KOPT-K1 (cell line): ENCODE measurements around the gene DGKE.
A peak's percentile ranks its signal among the peaks of the same experiment; 100 is the strongest.

Experiments used
- H3K27ac ChIP-seq: fragments of 200-600 bp; sonication (generic); 2 replicates; pipeline ENCODE4 v1.5.1; 2016; ENCODE audit warnings: antibody characterized with exemption, mild to moderate bottlenecking, low read depth, low read length; ENCODE audit not compliant: poor library complexity, severe bottlenecking
- H3K36me3 ChIP-seq: fragments of 200-600 bp; sonication (generic); 2 replicates; pipeline ENCODE4 v1.5.1; 2017; ENCODE audit warnings: antibody characterized with exemption, mild to moderate bottlenecking, low read length, moderate library complexity; ENCODE audit not compliant: insufficient read depth
- H3K9me3 ChIP-seq: fragments of 200-600 bp; sonication (generic); 2 replicates; pipeline ENCODE4 v1.5.1; 2017; ENCODE audit warnings: antibody characterized with exemption, low read length, mild to moderate bottlenecking; ENCODE audit not compliant: insufficient read depth, poor library complexity, severe bottlenecking

The DGKE gene

DNA sequence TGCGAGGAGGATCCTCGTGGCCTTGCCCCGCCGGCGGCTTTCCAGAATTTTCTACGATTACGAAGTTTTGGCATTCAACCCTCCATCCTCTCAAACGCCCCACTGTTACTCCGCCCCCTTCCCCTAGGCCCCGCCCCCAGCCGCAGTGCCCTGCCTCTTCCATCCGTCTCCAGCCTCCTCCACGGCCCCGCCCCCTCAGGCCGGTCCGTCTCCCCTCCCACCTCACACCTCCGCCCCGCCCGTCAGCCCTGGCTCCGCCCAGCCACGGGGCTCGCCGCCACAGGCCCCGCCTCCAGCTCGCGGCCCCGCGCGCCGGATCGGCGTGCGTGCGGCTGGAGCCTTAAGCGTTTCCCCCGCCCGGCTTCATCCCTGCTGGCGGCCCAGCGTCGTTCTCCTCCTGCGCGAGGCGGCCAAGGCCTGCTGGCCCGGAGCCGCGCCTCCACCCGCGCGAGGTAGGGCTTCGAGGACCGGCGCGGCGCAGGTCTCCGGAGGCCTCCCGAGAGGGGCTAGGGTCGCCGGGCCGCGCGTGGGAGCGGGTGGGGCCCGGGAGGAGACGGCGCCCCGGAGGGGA, at the start of gene DGKE, which contains the start of gene C17orf67:
TSS of gene DGKE (plus strand) at position 343 of the 571 bp plus-strand sequence. CDS start 645 bp downstream, outside the sequence.
TSS of gene C17orf67 (minus strand) at position 112 of the 571 bp plus-strand sequence. CDS start 18,110 bp downstream, outside the sequence.
- no peaks in the 10 kb centered on the region for H3K9me3 ChIP-seq
- H3K27ac ChIP-seq, result peak within 1 kb of the TSS; percentile 79
- H3K36me3 ChIP-seq, result peaks cover 59% of the 10 kb centered on the region

DNA sequence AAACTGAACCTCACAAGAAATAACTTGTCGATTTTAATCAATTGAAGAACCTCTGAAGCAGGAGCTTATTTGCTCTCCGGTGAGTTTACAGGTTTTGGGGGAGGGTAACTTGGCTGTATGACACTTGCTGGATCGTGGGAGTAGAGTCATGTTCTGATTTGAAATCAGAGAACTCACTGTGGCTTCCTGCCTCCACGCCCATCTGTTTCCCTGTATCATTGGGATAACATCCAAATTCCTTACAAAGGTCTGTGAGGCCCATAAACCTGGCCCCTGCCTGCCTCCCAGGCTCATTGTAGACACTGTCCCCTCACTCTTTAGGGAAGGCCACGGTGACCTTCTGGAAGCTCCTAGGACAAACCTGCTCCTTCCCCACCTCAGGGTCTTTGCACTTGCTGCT, 48.5 kb upstream of the DGKE start:
- no peaks in the 10 kb centered on the region for H3K36me3 ChIP-seq
- H3K27ac ChIP-seq, result no peak overlapping the region

DNA sequence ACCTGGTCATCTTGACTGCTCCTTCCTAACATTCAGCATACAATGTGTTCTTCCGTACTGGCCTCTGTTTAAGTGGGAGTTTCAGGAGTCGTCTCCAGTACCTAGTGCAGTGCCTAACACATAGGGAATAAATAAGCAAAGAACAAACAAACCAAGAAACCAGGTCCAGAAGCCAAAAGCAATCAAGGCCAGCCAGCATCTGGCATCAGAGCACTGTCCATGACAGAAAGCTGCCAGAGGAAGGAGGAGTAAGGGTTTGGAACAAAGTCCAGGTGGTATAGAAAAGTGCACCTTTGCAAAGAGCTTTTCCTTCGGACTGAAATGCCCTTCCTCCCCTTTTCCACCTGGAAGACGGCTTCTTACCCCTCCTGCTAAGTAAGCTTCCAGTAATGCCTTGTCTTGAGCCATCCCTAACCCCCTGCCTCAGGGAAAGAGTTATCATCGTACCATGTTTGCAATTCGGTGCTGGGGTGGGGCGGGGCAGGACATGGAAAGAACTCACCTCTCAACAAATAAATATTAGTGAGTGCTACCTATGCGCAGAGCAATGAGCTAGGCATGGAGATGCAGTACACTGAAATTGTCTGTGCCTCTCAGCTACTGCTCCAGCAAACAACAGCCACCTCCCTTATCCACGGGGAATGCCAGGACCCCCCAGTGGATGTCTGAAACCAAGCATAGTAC, 47.8 kb upstream of the DGKE start:
- peak overlapping the region; percentile 31 for H3K27ac ChIP-seq
- H3K9me3 ChIP-seq, result peaks cover 6% of the 10 kb centered on the region
- no peaks in the 10 kb centered on the region for H3K36me3 ChIP-seq

More for the DNA sequence above, 48.5 kb upstream of the DGKE start:
- H3K9me3 ChIP-seq, result no peaks in the 10 kb centered on the region

DNA sequence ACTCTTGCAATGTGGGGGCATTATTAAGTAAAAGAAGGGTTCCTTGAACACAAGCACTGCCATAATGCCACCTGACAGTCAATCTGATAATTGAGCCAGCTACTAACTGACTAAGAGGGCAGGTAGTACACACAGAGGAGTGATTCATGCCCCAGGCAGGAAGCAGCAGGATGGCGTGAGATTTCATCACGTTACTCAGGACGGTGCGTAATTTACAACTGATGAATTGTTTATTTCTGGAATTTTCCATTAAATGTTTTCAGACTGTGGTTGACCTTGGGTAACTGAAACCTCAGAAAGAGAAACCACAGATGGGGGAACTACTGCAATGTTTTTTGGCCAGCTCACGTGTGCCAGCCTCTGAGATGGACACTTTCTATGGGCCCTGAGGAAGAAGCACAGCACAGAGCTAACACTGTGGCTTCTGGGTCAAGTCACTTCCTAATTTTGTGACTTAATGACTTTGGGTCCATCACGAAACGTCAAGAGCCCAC, 46.9 kb upstream of the DGKE start:
- Histone ChIP-seq H3K9me3 (peaks cover 6% of the 10 kb centered on the region), H3K36me3 (no peaks in the 10 kb centered on the region), H3K27ac (peak overlapping the region; percentile 31)

DNA sequence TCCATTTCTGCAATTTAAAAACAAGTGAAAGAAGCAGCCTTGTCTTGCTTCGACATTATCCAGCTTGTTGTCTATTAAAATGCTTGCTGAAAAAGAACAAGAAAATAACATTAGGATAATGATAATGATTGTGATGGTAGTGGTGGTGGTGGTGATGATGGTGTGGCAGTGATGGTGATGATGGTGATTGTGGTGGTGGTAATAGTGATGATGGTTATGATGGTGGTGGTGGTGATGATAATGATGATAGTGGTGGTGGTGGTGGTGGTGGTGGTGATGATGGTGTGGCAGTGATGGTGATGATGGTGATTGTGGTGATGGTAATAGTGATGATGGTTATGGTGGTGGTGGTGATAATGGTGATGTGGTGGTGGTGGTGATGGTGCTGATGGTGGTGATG, 41.7 kb upstream of the DGKE start:
- peaks cover 6% of the 10 kb centered on the region for H3K9me3 ChIP-seq
- H3K36me3 ChIP-seq, result no peaks in the 10 kb centered on the region
- H3K27ac ChIP-seq, result no peak overlapping the region

DNA sequence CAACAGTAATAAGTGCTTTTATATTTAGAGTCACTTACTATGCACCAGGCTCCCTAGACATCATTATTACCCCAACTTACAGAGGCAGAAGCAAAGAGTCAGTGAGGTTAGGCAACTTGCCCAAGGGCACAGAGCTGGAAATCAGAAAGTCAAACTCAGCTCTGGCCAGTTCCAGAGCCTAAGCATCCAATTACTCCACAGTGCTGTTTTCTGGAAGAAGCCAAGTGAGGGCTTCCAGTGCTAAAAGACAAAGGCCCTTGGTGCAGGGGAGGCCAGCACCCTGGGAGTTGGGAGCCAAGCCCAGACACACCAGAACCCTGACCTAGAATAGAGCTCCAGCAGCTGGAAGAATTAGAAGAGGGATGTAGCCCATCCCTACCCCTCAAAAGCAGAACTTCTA, 40.4 kb upstream of the DGKE start:
- Histone ChIP-seq H3K36me3 (no peaks in the 10 kb centered on the region), H3K27ac (no peak overlapping the region), H3K9me3 (peaks cover 6% of the 10 kb centered on the region)

DNA sequence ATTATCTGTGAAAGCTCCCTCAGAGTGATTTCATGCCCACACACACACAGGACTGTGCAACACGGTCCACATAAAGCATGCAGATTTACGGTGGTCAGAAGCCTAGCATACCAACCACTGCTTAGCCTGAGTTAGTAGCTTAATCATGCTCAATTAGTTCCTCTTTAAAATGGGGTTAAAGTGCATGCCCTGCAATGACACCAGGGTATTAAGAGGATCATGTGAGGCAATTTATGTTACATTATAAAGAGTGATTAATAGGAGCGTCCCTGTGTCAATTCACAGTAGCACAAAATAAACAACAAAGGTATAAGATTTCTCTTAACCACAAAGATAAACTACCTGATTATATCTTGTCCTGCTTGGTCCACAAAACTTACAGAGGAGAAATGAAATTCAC, 40.0 kb upstream of the DGKE start:
- H3K27ac ChIP-seq, result no peak overlapping the region
- peaks cover 6% of the 10 kb centered on the region for H3K9me3 ChIP-seq
- H3K36me3 ChIP-seq, result no peaks in the 10 kb centered on the region

DNA sequence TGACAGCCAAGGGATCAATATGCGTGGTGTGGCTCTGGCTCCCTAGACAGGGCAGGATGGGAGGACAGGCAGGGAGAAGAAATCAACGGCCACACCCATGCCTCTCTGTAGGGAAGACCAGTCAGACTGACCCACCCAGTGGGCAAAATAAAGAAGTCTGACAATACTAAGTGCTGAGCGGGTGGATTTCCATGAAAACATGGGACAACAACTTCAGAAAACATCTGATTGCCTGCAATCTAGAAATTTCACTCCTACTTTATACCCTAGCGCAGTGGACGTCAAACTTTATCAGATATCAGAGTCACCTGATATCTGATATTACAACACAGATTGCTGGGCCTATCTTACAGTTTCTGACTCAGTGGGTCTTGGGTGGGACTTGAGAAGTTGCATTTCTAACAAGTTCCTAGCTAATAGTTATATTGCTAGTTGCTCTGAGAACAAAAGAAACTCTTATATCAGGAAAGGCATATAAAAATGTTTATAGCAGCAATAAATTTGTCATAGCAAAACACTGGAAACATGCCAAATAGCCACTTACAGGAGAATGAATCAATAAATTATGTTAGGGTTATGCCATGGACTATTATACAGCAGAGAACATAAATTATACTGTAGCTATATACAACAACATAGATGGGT, 38.6 kb upstream of the DGKE start:
- Histone ChIP-seq H3K27ac (no peak overlapping the region), H3K36me3 (no peaks in the 10 kb centered on the region), H3K9me3 (peaks cover 6% of the 10 kb centered on the region)

DNA sequence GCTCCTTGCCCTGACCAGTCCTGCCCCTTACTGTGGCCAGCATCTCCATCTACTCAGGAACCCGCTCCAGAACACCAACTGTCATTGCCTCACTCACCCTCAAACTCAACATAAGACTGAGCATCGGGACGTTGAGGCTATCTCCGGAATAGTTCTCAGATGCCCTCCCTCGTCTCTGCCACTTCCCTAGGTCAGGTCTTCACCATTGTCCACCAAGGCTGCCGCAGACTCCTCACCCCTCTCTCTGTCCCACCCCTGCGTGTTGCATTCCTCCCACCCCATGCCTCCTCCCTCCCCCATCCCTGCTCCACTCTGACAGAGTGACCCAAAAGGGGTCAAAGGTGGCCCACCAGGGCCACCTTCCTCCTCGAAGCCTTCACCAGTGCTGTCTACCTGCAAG, 37.4 kb upstream of the DGKE start:
- Histone ChIP-seq H3K9me3 (no peaks in the 10 kb centered on the region), H3K27ac (no peak overlapping the region), H3K36me3 (no peaks in the 10 kb centered on the region)

DNA sequence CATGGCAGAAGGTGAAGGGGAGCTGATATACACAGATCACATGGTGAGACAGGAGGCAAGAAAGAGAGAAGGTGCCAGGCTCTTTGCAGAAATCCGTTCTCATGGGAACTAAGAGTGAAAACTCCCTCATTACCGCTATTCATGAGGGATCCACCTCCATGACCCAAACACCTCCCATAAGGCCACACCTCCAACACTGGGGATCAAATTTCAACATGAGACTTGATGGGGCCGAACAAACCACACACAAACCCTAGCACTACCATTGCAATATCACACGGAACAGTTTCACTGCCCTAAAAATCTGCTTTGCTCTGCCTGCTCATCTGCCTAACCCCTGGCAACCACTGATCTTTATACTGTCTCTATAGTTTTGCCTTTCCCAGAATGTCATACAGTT, 35.0 kb upstream of the DGKE start:
- no peaks in the 10 kb centered on the region for H3K9me3 ChIP-seq

DNA sequence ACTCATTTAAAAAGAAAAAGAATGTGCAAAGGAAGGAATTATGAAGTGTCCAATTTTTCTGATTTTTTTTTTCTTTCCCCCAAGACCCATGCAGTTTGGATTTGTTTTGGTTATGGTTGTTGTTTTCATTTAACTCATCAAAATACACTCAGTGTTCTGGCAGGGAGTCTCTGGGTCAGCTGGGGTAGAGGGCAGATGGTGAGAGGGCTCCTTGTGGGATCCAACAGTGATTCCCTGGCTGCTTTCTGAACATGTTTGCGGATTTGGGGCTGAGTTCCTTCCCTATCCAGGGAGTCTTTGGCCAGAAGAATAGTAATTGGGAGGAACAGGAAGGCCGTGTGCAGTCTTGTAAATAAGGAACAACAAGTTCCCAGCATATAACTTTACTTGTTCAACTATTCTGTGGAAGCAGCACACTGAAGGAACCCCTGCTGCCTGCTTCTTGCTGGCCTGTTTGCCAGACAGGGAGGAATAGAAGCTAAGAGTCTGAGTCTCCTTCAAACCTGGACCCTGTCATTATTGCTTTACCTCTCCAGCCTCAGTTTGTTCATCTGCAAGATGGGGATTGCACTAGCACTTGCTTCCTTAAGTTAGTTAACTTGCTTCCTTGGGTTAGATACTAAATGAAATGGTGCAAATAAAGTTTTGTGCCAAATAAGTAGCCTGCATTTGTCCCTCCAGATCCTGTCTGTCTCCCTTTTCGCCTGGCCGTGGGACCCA, 32.3 kb upstream of the DGKE start:
- Histone ChIP-seq H3K36me3 (no peaks in the 10 kb centered on the region), H3K27ac (no peak overlapping the region), H3K9me3 (no peaks in the 10 kb centered on the region)

More for the DNA sequence above, 35.0 kb upstream of the DGKE start:
- Histone ChIP-seq H3K27ac (no peak overlapping the region), H3K36me3 (no peaks in the 10 kb centered on the region)

DNA sequence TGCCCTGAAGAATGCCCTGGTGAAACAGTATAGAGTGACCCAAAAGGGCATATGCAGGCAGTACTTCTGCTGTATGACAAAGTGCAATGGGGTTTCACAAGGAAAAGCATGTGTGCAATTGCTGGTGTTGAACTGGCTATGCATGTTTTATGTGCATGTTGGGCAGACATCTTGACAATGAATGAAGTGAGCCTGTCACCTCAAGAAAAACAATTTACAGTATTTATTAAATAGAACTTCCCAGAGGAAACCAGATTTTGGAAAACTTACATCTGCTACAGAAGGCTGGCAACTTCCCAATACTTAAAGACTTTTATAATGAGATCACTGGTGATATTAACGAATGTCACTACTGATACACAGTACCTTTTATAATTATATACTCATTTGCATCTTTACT, 30.9 kb upstream of the DGKE start:
- no peaks in the 10 kb centered on the region for H3K9me3 ChIP-seq
- H3K27ac ChIP-seq, result no peak overlapping the region
- H3K36me3 ChIP-seq, result no peaks in the 10 kb centered on the region

DNA sequence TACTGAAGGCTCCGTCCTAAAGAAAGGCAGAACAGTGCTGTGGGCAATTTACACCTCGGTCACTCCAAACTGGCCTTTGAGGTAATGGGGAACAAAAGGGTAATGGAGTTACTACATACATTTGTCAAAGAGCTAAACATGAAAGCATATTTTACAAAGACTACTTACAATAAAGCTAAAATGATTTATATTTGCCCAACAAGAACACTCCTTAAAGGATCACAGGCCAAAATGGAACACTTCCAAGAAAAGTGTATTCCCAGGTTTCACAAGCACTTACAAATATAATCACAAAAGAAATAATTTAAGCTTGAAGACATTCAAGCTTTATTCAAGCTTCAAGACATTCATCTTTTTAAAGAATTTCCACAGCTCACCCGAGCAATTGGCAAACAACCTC, 29.5 kb upstream of the DGKE start:
- no peaks in the 10 kb centered on the region for H3K9me3 ChIP-seq
- no peaks in the 10 kb centered on the region for H3K36me3 ChIP-seq
- no peak overlapping the region for H3K27ac ChIP-seq

DNA sequence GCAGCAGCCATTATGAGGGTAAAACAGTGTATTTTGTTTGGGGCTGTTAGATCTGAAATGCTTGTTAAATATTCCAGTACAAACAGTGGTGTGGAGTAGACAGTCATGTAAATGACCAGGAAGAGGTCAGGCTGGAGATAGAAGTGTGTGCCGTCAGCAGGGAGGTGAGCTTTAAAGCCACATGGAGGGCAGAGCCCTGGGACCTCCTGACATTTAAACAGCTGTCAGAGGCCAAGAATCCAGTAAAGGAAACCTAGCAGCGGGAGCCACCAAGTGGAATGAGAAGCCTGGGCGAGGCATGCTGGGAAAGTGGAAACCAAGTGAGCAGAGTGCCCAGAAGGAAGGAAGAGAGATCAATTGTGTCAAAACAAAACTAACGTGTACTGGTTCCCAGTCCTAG, 27.0 kb upstream of the DGKE start:
- Histone ChIP-seq H3K9me3 (no peaks in the 10 kb centered on the region), H3K27ac (no peak overlapping the region), H3K36me3 (no peaks in the 10 kb centered on the region)

DNA sequence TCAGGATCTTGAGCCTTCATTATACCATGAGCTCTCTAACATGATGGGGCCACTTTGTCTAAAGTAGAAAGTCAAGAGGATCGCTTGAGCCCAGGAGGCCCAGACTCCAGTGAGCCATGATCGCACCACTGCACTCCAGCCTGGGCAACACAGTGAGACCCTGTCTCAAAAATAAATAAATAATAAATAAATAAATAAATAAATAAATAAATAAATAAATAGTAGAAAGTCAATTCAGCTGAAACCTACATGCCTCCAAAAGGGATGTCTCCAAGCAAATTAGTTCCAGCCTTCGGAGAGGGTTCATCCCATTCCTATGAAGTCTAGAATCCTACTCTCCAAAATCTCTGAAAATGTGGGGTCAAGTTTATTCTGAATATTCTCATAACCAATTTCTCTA, 26.2 kb upstream of the DGKE start:
- Histone ChIP-seq H3K36me3 (no peaks in the 10 kb centered on the region), H3K27ac (no peak overlapping the region), H3K9me3 (no peaks in the 10 kb centered on the region)
